Aorta (tissue), 5 donors: ENCODE results near the gene SUN1. TPM values are rescaled to one million over a fixed set of nuclear protein-coding genes. Genes with fewer than 3 reads are reported as not detected.

Source experiments
- ATAC-seq: fragments of 200-7000 bp; cut with Tn5 transposase; one replicate; pipeline ENCODE4 v1.9.1; 2022; ENCODE audit warnings: moderate library complexity; ENCODE audit not compliant: low FRiP score
- DNase-seq, 2 donors: peaks; one replicate each; pipeline ENCODE4 v3.0.0-alpha.2; 2020
- H3K27ac ChIP-seq, 2 donors: one replicate each; pipeline ENCODE4 v1.5.1; 2013; ENCODE audit warnings: low read length in 2 of 2, mild to moderate bottlenecking in 2 of 2, moderate library complexity in 2 of 2, control low read depth in 1 of 2, inconsistent platforms in 1 of 2, low read depth in 1 of 2
- H3K27me3 ChIP-seq, 2 donors: one replicate each; pipeline ENCODE4 v1.6.1; 2013; ENCODE audit warnings: control low read depth in 1 of 2, low read length in 1 of 2, mild to moderate bottlenecking in 1 of 2, moderate library complexity in 1 of 2; ENCODE audit not compliant: insufficient read depth in 2 of 2, control insufficient read depth in 1 of 2
- H3K36me3 ChIP-seq, 2 donors: one replicate each; pipeline ENCODE4 v1.6.1; 2013; ENCODE audit warnings: control low read depth in 1 of 2, low read length in 1 of 2, mild to moderate bottlenecking in 1 of 2; ENCODE audit not compliant: insufficient read depth in 2 of 2, control insufficient read depth in 1 of 2
- H3K4me1 ChIP-seq, 2 donors: one replicate each; pipeline ENCODE4 v1.6.1; 2013; ENCODE audit warnings: low read length in 2 of 2, control low read depth in 1 of 2, mild to moderate bottlenecking in 1 of 2, moderate library complexity in 1 of 2; ENCODE audit not compliant: insufficient read depth in 2 of 2, control insufficient read depth in 1 of 2
- H3K4me3 ChIP-seq, 2 donors: one replicate each; pipeline ENCODE4 v1.5.1; 2013; ENCODE audit warnings: low read length in 2 of 2, control low read depth in 1 of 2, mild to moderate bottlenecking in 1 of 2
- H3K9me3 ChIP-seq: one replicate; pipeline ENCODE4 v1.6.1; 2013; ENCODE audit warnings: mild to moderate bottlenecking, low read length; ENCODE audit not compliant: control insufficient read depth
- WGBS, 2 donors: extraction: QIAGEN DNeasy Blood & Tissue Kit; methylation state at CpG; one replicate each; pipeline ENCODE4 v1.1.7; 2013; 5-methylcytosine and 5-hydroxymethylcytosine counted together
- intact Hi-C, 2 donors: fragments of 100-400 bp; cut with DNase I; formaldehyde crosslinking; loops; one replicate each; pipeline versions ENCODE4 v1.14.2 to v1.15.0; 2022
- polyA plus RNA-seq, 2 donors: library from polyadenylated mRNA; stranded (reverse); fragments of 200-250 nt; gene quantifications; one replicate each; pipeline ENCODE4 v1.2.3, GENCODE V29; 2013
- total RNA-seq, 2 donors: library from RNA; stranded (reverse); fragmentation: NEBNext Ultra II Directional; extraction: Animal tissue kit (Norgen Biotek cat#: 25700); gene quantifications; one replicate each; pipeline ENCODE4 v1.2.1, GENCODE V29; 2021
- donor health status: healthy with polysubstance abuse.
- donor health status: Bipolar disorder and iron deficiency.
- donor health status: DM: no; HTN: no; CAD: no.
- donor health status: DM: no; HTN: no; CAD: no.
- donor health status: DM: yes; HTN: yes; CAD: no.

Gene SUN1
- total and polyA plus RNA-seq, 4 donors: 36.3 to 236 (median 160) TPM

DNA sequence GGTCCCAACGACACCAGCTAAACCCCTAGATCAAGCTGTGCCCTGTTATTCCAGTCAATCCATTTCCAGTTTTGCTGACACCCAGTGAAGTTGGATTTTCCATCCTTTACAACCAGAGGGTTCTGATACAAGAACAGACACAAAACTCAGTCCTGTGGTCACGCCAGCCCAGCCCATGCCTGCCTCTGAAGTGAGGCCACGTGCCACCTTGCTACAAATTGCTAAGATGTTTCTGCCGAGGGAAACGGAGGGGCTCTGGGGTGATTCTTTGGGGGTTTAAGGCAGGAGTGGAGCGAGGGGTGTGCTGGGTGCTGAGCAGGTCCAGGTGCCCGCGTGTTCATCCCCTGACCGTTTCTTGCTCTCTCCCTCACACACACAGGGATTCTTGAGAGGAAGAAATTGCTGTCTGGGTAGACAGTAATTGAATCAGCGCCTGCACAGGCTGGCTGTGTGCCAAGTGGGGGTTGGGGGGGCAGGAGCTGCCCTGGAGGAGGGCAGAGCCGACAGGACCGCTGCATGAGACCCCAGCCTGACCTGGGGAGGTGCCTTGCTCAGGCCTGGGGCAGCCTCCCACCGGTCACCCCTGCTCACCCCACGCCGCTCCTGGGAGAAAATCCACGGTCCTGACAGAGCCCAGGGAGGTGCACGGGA lies 84.1 kb downstream of the SUN1 start:
- no peaks in the 10 kb centered on the region for H3K9me3 ChIP-seq
- H3K4me1 ChIP-seq: no peaks in the 10 kb centered on the region
- no peak for ATAC-seq
- peak; percentile 37 to 74 for DNase-seq
- no peaks in the 10 kb centered on the region for H3K36me3 ChIP-seq
- H3K27me3 ChIP-seq: no peaks in the 10 kb centered on the region
- no peak overlapping the region for H3K27ac ChIP-seq
- WGBS, 2 donors: 44 to 45% methylated on average over 17 of the region's 17 CpGs
- intact Hi-C loops: no loop called here
- no peak overlapping the region for H3K4me3 ChIP-seq

DNA sequence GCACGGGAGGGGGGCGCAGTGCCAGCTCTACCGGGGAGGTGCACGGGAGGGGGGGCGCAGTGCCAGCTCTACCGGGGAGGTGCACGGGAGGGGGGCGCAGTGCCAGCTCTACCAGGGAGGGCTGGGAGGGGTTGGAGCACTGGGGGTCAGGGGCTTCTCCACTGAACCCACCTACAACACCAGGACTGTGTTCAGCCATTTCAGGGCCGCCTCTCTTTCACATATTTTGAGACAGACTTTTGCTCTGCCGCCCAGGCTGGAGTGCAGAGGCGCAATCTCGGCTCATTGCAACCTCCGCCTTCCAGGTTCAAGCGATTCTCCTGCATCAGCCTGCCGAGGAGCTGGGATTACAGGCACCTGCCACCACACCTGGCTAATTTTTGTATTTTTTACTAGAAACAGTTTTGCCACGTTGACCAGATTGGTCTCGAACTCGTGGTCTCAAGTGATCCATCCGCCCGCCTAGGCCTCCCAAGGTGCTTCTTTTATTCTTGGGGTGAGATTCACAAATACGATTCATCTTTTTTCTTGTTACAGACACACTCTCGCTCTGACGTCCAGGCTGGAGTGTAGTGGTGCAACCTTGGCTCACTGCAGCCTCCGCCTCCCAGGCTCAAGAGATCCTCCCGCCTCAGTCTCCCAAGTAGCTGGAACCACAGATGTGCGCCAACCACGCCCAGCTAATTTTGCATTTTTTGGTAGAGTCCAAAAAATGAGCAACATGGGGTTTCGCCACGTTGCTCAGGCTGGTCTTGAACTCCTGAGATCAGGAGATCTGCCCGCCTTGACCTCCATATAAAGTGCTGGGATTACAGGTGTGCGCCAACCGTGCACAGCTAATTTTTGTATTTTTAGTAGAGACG lies 85.2 kb downstream of the SUN1 start:
- H3K36me3 ChIP-seq: no peaks in the 10 kb centered on the region
- H3K27ac ChIP-seq: no peak overlapping the region
- H3K4me1 ChIP-seq: no peaks in the 10 kb centered on the region
- DNase-seq: peak; percentile 10 to 53
- no peaks in the 10 kb centered on the region for H3K27me3 ChIP-seq
- 84 to 88% methylated on average over 28 to 29 of the region's 33 CpGs for WGBS, 2 donors
- no peak for ATAC-seq
- H3K4me3 ChIP-seq: no peak overlapping the region
- H3K9me3 ChIP-seq: no peaks in the 10 kb centered on the region
- intact Hi-C loops: no loop called here

DNA sequence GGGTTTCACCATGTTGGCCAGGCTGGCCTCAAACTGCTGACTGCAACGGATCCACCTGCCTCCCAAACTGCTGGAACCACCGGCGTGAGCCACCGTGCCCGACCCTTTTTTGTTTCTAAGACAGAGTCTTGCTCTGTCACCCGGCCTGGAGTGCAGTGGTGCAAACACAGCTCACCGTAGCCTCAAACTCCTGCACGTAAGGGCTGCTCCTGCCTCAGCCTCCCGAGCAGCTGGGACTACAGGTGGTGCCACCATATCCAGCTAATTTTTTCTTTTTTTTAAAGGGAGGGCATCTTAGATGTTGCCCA lies 85.8 kb downstream of the SUN1 start:
- 97 to 98% methylated on average over 9 of the region's 9 CpGs for WGBS, 2 donors
- Histone ChIP-seq H3K4me3 (no peak overlapping the region), H3K36me3 (no peaks in the 10 kb centered on the region), H3K4me1 (no peaks in the 10 kb centered on the region), H3K27me3 (no peaks in the 10 kb centered on the region), H3K27ac (no peak overlapping the region), H3K9me3 (no peaks in the 10 kb centered on the region)
- intact Hi-C loops: no loop called here
- ATAC-seq: no peak
- DNase-seq: peak; percentile 35 to 38

- H3K9me3 ChIP-seq: no peaks in the 10 kb centered on the region
- intact Hi-C loops: no loop called here
- 87 to 93% methylated on average over 17 to 21 of the region's 21 CpGs for WGBS, 2 donors
- no peak overlapping the region for H3K4me3 ChIP-seq
- no peaks in the 10 kb centered on the region for H3K4me1 ChIP-seq
- H3K27me3 ChIP-seq: no peaks in the 10 kb centered on the region
- ATAC-seq: no peak
- H3K36me3 ChIP-seq: no peaks in the 10 kb centered on the region
- H3K27ac ChIP-seq: no peak overlapping the region
- peak; percentile 48 to 60 for DNase-seq
These were observed 86.3 kb downstream of the SUN1 start for GRCh38 chr7:918441-919113.

GRCh38 chr7:919114-919442 lies 86.8 kb downstream of the SUN1 start:
- WGBS, 2 donors: 92 to 98% methylated on average over 8 to 13 of the region's 13 CpGs
- no peak overlapping the region for H3K27ac ChIP-seq
- H3K4me3 ChIP-seq: no peak overlapping the region
- DNase-seq (peak; percentile 46 to 62), ATAC-seq (no peak)
- no peaks in the 10 kb centered on the region for H3K9me3 ChIP-seq
- H3K4me1 ChIP-seq: no peaks in the 10 kb centered on the region
- intact Hi-C loops: no loop called here
- no peaks in the 10 kb centered on the region for H3K27me3 ChIP-seq
- no peaks in the 10 kb centered on the region for H3K36me3 ChIP-seq

GRCh38 chr7:919924-920341 lies 87.7 kb downstream of the SUN1 start:
- Histone ChIP-seq H3K4me1 (no peaks in the 10 kb centered on the region), H3K4me3 (no peak overlapping the region), H3K36me3 (no peaks in the 10 kb centered on the region), H3K27me3 (no peaks in the 10 kb centered on the region), H3K27ac (no peak overlapping the region), H3K9me3 (no peaks in the 10 kb centered on the region)
- intact Hi-C loops: no loop called here
- ATAC-seq (no peak), DNase-seq (peak; percentile 47 to 62)
- WGBS, 2 donors: 84 to 89% methylated on average over 19 to 26 of the region's 26 CpGs

- no peak overlapping the region for H3K27ac ChIP-seq
- H3K4me1 ChIP-seq: no peaks in the 10 kb centered on the region
- intact Hi-C loops: no loop called here
These were observed 88.2 kb downstream of the SUN1 start for GRCh38 chr7:920351-921070.

GRCh38 chr7:921071-921461 lies 88.8 kb downstream of the SUN1 start:
- H3K4me1 ChIP-seq: no peaks in the 10 kb centered on the region
- H3K9me3 ChIP-seq: no peaks in the 10 kb centered on the region
- no peak overlapping the region for H3K27ac ChIP-seq
- intact Hi-C loops: no loop called here
- 95% methylated on average over 15 of the region's 15 CpGs for WGBS, 2 donors
- no peaks in the 10 kb centered on the region for H3K36me3 ChIP-seq
- no peak overlapping the region for H3K4me3 ChIP-seq
- peak; percentile 45 to 65 for DNase-seq
- no peaks in the 10 kb centered on the region for H3K27me3 ChIP-seq
- no peak for ATAC-seq

More at GRCh38 chr7:920351-921070, 88.2 kb downstream of the SUN1 start:
- H3K9me3 ChIP-seq: no peaks in the 10 kb centered on the region
- no peaks in the 10 kb centered on the region for H3K36me3 ChIP-seq
- no peak for ATAC-seq
- no peak overlapping the region for H3K4me3 ChIP-seq
- no peaks in the 10 kb centered on the region for H3K27me3 ChIP-seq
- DNase-seq: peak; percentile 49 to 67
- 90% methylated on average over 36 to 40 of the region's 40 CpGs for WGBS, 2 donors
